ENCODE data around the gene CEP112.
"Not testable (repeated sequence)": the region's sequence is repeated elsewhere in the genome, so short reads cannot be mapped to it uniquely, and the experiment has no call there.

The CEP112 gene

DNA sequence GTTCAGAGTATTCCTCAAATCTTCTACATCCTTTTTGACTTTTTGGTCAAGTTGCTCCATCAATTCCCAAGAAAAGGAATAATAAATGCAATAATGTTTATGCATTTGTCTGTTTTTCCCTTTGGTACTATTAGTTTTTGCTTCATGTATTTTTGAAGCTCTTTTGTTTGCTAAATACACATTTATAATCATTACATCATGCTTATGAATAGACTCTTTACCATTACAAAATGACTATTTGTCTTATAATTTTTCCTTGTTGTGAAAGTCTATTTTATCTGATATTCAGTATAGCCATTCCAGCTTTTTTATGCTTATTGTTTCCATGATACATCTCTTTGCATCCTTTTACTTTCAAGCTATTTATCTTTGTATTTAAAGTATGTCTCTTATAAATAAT lies 41.2 kb downstream of the CEP112 start:
- no peak for DNase-seq

DNA sequence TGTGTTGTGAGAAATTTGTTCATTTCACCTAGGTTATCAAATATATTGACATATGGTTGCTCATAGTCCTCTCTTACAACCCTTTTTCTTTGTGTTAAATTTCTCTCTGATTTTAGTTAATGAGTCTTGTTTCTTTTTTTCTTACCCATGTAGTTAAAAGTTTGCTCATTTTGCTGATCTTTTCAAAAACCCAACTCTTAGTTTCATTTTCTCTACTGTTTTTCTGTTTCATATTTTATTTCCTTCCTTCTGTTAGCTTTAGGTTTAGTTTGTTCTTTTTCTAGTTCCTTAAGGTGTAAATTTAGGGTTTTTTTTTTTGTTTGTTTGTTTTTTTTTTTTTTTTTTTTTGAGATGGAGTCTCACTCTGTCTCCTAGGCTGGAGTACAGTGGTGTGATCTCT lies 42.4 kb downstream of the CEP112 start:
- DNase-seq = no peak

DNA sequence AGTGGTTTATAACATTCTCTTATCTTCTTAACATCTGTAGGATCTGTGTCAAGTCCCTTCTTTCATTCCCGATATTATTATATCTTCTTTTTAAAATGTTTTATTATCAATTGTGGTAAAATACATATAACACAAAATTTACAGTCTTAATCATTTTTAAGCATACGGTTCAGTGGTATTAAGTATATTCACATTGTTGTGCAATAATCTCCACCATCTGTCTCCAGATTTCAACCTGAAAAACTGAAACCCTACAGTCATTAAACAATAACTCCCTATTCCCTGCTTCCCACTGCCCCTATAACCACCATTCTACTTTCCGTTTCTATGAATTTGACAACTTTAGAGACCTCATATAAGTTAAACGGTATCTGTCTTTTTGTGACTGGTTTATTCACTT lies 45.5 kb downstream of the CEP112 start:
- DNase-seq = no peak

DNA sequence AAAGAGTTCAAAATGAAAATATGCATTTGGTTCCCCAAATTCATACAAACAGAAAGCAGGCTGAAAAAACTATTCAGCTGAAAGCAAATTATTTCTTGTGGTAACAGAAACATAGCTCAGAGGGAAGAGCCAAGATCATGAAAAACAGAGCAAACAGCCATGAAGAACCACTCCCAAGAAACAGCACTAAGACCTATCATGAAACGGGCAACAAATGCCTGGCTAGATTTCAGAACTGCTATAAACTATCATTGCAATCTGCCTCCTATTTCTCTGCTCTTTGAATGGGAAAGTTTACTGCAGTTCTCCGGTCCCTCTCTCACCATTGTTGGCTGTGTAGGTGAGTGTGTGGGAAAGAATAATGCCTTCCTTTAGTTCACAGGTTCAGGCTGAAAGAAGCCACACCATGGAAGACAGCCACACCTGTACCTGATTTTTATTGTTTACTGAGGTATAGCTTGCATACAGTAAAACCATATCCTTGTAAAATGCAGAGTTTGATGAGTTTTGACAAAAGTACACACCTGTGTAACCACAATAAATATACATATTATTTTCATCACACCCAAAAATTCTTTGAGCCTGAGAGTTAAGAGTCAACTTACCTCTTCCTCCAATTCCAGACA lies 48.2 kb downstream of the CEP112 start:
- no peak for DNase-seq

DNA sequence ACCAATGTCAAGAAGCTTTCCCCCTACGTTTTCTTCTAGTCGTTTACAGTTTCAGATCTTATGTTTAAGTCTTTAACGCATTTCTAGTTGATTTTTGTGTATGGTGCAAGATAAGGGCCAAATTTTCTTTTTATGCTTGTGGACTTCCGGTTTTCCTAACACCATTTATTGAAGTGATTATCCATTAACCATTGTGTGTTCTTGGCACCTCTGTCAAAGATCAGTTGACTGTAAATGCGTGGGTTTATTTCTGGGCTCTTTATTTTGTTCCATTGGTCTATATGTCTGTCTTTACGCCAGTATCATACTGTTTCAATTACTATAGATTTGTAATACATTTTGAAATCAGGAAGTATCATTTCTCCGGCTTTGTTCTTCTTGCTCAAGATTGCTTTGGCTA lies 49.5 kb downstream of the CEP112 start:
- DNase-seq = no peak

DNA sequence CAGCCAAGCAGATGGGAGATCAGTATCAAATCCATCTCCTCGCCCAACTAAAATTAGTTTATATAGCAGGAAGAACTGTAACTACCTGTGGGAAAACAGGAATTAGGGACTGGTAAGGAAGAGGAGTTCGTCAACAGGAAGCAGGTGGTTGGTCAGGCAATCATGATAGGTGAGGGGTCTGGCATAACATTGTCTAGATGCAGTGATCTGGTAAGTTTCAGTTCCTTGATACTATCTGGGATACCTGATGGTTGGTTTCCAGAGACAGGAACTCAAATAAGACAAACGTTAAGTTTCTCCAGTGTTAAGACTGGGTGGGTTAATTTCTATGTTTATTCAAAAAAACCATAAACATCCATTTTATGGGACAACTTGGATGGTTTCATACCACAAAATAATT lies 53.8 kb downstream of the CEP112 start:
- DNase-seq = no peak

DNA sequence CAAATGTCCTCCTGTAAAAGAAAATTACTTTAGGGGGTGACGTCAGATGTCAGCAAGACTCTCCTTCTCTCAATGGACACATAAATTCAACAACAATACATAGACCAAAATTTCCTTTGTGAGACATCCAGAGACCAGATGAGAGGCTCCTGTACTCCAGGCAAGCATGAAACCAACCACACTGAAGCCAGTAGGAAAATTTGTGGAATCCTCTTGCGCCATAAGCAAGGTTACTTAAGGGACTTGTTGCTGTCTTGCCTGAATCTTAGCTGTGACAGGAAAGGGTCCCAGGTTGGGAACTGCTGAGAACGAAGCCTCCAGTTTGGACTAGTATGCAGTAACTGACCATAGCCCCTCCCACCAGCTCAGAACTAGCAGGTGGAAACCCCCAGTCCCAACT lies 56.0 kb downstream of the CEP112 start:
- no peak for DNase-seq

DNA sequence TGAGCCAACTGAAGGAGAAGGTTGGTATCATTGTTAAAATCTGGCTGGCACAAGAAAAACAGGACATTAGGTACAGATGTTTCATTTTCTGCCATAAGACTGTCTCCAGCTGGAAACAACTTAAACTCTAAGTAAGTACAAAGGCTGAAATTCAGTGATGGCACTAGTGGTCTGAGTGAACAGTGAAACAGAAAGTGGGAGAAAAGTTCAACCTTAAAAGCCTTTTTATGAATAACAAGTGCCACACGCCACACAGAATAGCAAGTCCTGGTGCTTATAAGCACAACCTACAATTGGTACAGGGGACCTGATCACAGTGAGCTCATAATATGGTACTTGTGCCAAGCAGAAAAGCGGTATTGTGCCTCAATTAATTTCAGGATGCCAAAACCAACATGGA lies 56.7 kb downstream of the CEP112 start:
- no peak for DNase-seq

DNA sequence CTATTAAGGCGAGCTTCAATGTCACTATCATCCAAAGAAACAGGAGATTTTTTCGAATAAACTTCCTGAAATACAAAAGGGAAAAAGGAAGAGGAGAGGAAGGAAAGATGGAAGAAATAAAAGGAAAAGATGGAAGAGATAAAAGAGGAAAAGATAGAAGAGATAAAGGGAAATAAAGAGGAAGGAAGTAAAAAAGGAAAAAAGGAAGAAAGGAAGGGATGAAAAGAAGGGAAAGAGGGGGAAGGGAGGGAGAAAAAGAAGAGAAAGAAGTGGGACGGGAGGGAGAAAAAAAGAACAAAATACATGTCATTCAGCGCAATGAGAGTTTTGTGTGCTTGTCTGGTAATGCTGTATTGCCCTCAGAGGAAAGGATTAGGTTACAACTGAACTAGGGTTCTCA lies 62.2 kb downstream of the CEP112 start:
- DNase-seq = no peak

DNA sequence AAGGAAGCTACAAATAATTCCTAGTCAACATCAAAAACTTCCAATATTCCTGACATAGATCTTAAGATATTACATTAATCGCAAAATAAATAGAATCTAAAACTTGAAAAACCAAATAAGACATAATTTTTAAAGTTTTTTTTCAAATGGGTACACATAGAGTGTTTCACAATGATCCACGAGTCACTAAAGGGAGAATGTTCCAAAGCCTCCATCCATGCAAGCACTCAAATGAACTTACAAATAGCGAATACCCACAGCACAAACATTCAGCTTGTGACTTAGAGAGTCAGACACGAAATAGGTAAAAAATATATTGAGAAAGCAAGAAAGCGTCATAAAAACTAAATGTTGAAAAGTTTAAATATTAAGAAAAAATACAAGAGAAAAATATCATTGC lies 65.7 kb downstream of the CEP112 start:
- DNase-seq = no peak

DNA sequence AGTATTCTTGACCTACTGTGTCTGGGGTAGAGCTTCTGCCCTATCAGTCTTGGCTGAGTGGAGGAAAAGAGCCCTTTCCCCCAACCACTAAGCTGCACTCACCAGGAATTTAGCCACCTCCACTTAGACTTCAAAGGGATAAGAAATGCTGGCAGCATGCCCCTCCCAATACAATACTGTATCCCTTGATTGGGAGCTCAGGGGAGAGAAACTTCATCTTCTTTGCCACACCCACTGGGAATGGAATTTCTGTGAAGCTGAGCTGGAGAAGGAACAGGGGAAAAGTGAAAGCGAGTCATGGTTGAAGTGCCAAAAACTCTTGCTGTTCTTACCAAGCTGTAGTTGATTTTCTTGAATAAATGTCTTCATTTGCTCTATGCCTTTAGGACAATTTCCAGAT lies 68.8 kb downstream of the CEP112 start:
- DNase-seq = no peak

DNA sequence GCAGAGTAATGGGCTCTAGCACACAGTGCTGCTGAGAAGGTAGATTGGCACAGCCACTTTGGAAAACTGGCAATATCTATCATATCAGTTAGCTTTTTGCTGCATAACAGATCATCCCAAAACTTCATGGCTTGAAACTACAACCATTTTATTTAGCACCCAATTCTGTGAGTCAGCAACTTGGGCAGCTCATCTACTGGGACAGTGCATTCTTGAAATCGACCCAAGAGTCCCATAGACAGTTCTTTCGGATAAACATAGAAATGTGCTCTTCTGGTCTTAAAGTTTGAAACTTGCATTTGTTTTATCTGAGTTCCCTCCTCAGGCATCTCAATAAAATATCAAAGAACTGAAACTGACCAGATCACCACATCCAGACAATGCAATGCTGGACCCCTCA lies 76.7 kb downstream of the CEP112 start:
- DNase-seq = no peak

DNA sequence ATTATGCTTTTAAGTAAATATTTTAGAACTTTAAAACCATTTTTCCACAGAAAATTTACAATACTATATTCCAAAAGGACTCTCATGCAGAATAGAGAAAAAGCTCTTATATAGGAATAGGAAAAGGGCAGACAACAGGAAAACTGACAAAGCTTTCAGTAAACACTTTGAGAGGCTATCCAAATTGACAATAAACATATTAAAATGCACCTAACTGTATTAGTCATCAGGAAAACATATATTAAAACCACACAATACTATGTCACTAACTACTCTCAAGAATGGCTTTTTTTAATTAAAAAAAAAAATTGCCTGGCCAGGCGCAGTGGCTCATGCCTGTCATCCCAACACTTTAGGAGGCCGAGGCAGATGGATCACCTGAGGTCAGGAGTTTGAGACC lies 77.3 kb downstream of the CEP112 start:
- no peak for DNase-seq

DNA sequence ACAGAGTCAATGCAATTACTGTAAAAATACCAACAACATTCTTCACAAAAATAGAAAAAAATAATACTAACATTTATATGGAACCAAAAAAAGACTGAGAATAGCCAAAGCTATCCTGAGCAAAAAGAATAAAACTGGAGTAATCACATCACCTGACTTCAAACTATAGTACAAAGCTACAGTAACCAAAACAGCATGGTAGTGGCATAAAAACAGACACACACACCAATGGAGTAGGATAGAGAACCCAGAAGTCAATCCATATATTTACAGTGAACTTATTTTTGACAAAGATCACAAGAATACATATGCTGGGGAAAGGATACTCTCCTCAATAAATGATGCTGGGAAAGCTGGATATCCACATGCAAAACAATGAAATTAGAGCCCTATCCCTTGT lies 84.2 kb downstream of the CEP112 start:
- no peak for DNase-seq

DNA sequence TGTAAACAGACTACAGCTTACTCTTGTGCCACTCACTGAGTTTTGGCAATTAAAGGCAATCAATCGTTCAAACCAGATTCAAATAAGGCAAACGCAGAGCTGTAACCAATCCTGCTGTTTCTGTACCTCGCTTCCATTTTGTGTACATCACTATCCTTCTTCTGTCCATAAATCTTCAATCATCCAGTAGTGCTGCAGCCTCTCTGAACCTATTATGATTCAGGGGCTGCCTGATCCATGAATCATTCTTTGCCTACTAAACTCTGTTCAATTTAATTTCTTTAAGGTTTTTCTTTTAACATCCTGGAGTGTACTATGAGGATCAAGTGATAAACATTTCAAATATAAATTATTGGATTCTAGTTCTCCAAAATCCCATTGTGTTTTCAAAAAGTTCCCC lies 93.9 kb downstream of the CEP112 start:
- DNase-seq = no peak

DNA sequence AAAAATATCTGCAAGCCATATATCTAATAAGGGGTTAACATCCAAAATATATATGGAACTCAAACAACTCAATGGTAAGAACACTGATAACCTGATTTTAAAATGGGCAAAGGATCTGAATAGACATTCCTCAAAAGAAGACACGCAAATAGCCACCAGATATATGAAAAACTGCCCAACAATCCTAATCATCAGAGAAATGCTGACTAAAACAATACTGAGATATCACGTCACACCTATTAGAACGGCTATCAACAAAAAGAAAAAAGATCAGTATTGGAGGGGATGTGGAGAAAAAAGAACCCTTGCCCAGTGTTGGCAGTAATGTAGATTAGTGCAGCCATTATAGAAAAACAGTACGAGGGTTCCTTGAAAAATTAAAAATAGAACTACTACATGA lies 97.2 kb downstream of the CEP112 start:
- no peak for DNase-seq

DNA sequence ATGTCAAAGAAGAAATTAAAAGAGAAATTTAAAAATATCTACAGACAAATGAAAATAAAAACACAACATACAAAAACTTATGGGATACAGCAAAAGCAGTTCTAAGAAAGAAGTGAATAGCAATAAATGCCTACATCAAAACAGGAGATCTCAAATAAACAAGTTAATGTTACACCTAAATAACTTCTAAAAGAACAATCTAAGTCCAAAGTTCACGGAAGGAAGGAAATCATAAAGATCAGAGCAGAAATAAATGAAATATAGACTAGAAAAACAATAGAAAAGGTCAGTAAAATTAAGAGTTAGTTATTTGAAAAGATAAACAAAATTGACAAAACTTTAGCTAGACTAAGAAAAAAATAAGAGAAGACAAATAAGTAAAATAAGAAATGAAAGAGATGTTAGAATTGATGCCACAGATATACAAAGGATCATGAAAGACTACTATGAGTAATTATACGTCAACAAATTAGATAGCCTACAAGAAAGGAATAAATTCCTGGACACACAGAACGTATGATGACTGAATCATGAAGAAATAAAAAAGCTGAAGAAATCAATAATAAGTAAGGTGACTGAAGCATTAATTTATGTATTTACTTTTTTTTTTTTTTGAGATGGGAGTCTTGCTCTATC lies 100.4 kb downstream of the CEP112 start:
- no peak for DNase-seq

DNA sequence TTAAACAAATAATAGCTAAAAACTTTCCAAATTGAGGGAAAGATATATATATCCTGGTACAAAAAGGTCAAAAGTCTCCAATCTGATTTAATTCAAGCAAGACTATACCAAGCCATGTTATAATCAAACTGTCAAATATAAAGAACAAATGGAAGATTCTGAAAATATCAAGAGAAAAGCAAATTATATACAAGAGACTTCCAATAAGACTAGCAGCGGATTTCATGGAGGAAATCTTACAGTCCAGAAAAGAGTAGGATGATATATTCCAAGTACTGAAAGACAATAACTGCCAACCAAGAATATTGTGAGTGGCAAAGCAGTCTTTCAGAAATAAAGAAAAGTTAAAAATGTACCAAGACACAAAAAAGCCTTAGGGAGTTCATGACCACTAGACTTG lies 102.2 kb downstream of the CEP112 start:
- no peak for DNase-seq

DNA sequence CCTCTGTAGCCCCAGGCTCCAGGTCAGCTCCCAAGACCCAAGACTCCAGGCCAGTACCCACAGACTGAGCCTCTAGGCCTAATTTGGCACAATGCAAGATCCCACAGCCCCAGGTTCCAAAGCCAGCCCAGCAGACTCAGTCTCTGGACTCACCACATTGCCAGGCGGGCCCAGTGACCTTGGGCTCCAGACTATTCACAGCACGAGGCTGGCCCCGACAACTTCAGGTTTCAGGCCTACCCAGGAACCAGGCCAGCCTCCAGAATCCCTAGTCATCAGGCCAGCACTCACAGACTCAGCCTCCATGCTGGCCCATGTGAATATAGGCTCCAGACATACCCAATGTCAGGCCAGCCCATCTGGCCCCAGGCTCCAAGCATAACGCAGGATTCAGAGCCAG lies 103.8 kb downstream of the CEP112 start:
- DNase-seq = no peak

DNA sequence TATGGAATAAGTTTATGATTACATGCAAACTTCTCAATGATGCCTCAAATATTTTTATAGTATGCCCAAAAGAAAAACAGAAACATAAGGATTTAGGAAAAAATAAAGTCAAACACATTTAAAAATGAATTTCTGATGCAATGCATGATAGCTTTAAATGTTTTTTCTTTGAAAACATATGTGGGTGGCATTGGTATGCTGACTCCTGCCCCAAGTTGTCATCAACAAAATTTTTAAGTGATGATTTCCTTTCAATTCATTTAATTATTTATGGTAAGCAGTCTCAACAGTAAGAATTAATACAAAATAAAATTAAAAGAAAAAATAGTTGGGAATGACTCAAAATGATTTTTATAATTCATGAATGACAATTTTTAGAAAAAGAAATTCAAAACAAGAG lies 104.9 kb downstream of the CEP112 start:
- no peak for DNase-seq

DNA sequence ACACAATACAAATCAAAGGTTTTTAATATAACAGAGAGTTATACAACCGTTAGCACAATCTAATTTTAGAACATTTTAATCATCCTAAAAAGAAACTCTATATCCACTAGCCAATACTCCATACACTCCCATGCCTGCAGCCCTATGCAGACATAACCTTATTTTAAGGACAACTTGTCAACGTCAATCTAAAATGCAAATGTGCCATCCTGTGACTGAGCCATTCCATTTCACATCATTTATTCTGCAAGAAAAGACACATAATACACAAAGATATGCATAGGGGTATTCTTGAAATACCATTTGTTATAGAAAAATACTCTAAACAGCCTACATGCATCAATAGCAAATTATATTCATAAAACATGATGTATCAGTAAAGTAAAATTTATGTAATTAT lies 106.7 kb downstream of the CEP112 start:
- DNase-seq = no peak

DNA sequence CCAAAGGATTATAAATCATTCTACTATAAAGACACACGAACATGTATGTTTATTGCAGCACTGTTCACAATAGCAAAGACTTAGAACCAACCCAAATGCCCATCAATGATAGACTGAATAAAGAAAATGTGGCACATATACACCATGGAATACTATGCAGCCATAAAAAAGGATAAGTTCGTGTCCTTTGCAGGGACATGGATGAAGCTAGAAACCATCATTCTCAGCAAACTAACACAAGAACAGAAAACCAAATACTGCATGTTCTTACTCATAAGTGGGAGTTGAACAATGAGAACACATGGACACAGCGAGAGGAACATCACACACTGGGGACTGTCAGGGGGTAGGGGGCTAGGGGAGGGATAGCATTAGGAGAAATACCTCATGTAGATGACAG lies 111.3 kb downstream of the CEP112 start:
- not testable (repeated sequence) for DNase-seq

DNA sequence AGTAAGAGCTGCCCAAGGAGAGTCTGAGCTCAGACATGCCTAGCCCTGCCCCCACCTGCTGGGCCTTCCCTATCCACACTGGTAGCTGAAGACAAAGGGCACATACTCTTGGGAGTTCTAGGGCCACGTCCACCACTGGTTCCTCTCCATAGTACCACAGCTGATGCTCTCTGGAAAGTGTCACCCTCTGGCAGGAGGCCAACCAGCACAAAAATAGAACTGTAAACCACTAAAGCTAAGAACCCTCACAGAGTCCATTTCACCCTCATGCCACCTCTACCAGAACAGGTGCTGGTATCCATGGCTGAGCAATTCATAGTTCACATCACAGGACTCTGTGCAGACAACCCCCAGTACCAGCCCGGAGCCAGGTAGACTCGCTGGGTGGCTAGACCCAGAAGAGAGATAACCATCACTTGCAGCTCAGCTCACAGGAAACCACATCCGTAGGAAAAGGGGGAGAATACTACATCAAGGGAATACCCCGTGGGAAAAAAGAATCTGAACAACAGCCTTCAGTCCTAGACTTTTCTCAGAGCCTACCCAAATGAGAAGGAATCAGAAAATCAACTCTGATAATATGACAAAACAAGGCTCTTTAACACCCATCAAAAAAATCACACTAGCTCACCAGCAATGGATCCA lies 115.3 kb downstream of the CEP112 start:
- DNase-seq = no peak

DNA sequence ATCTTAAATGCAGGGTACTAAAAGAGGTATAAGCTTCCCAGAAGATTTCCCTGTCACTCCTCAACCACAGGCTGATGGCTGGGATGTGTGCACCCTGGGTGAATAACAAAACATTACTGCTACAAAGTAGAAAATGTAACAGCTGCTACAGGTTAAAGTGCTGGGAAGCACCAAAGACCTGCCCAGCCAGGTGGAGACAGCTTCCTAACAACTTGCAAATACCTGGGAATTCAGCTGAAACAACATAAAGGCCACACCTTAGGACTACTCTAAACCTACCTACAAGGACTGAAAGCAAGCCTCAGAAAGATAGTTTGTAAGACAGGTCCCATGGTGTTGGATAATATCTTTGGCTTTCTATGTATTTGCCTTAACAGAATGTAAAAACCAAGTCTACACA lies 118.5 kb downstream of the CEP112 start:
- DNase-seq = no peak

DNA sequence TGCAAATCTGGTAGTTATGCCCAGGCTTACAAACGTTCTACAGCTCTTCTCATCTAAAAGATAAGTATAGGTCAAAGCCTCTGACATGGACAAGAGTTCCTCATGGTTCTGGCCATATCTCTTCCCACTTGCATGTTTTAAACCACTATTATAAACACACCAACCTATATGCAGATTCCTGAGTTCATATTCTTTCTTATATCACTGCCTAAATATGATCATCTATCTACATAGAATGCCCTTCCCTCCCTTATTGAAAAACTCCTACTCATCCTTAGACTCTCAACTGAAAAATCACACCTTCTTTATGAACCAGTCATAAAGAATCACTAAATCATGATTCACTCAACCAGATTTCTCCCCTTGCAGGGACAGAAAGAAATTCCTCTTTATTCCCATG lies 128.2 kb downstream of the CEP112 start:
- DNase-seq = no peak

Data from stimulated activated CD4-positive, alpha-beta T cell treated with anti-CD3 and anti-CD28 coated beads, Interleukin-2, amount 100 ng/mL, for 48 hours (primary cell).